ENCODE measurements around the gene RAD54L. TPM values are rescaled to one million over a fixed set of nuclear protein-coding genes. Genes with fewer than 3 reads are reported as not detected.

Gene RAD54L
- total RNA-seq, 1 experiment from 2014 or later, result 25.2 TPM

GRCh38 chr1:46206399-46206798, 41.2 kb upstream of the RAD54L start:
- CTCF ChIA-PET, result interaction anchor here (0.9 kb wide), 1 partner anchor 25 kb away, joined by 3 read pairs; no protein-coding TSS in a partner anchor
- no peak for TF ChIP-seq CTCF (IDR thresholded peaks at IDR 0.05; ENCODE audit: unreplicated experiment)
- H3K27me3 Mint-ChIP-seq (ENCODE audit: unreplicated experiment), result peaks cover 21% of the 10 kb centered on the region
- intact Hi-C loops (cut with micrococcal nuclease; ENCODE audit: unreplicated experiment), result no loop called here
- no TSS peak for BruUV-seq (replicated peaks)
- no peak for DNase-seq
- H3K4me3 Mint-ChIP-seq (ENCODE audit: low read depth, unreplicated experiment), result no peak overlapping the region
- H3K36me3 Mint-ChIP-seq (ENCODE audit: insufficient read depth, unreplicated experiment), result no peaks in the 10 kb centered on the region
- peaks cover 18% of the 10 kb centered on the region for H3K4me1 Mint-ChIP-seq (ENCODE audit: low read depth, unreplicated experiment)
- H3K9me3 Mint-ChIP-seq (ENCODE audit: low read depth, unreplicated experiment), result no peaks in the 10 kb centered on the region
- H3K27ac Mint-ChIP-seq (ENCODE audit: unreplicated experiment), result no peak overlapping the region

GRCh38 chr1:46210561-46210960, 37.0 kb upstream of the RAD54L start:
- Mint-ChIP-seq H3K27me3 (ENCODE audit: unreplicated experiment) (no peaks in the 10 kb centered on the region), H3K4me1 (ENCODE audit: low read depth, unreplicated experiment) (peaks cover 10% of the 10 kb centered on the region), H3K36me3 (ENCODE audit: insufficient read depth, unreplicated experiment) (no peaks in the 10 kb centered on the region), H3K9me3 (ENCODE audit: low read depth, unreplicated experiment) (no peaks in the 10 kb centered on the region), H3K27ac (ENCODE audit: unreplicated experiment) (no peak overlapping the region), H3K4me3 (ENCODE audit: low read depth, unreplicated experiment) (no peak overlapping the region)
- CTCF ChIA-PET, result no interaction called here
- no peak for TF ChIP-seq CTCF (IDR thresholded peaks at IDR 0.05; ENCODE audit: unreplicated experiment)
- BruUV-seq (replicated peaks), result no TSS peak
- intact Hi-C loops (cut with micrococcal nuclease; ENCODE audit: unreplicated experiment), result no loop called here
- DNase-seq, result no peak

- no peak for TF ChIP-seq CTCF (IDR thresholded peaks at IDR 0.05; ENCODE audit: unreplicated experiment)
- H3K4me1 Mint-ChIP-seq (ENCODE audit: low read depth, unreplicated experiment), result peaks cover 10% of the 10 kb centered on the region
- intact Hi-C loops (cut with micrococcal nuclease; ENCODE audit: unreplicated experiment), result no loop called here
- CTCF ChIA-PET, result no interaction called here
- H3K27ac Mint-ChIP-seq (ENCODE audit: unreplicated experiment), result no peak overlapping the region
- H3K4me3 Mint-ChIP-seq (ENCODE audit: low read depth, unreplicated experiment), result no peak overlapping the region
- BruUV-seq (replicated peaks), result no TSS peak
- no peaks in the 10 kb centered on the region for H3K27me3 Mint-ChIP-seq (ENCODE audit: unreplicated experiment)
- DNase-seq, result no peak
- no peaks in the 10 kb centered on the region for H3K9me3 Mint-ChIP-seq (ENCODE audit: low read depth, unreplicated experiment)
- H3K36me3 Mint-ChIP-seq (ENCODE audit: insufficient read depth, unreplicated experiment), result no peaks in the 10 kb centered on the region
Measured at GRCh38 chr1:46211051-46211450, 36.5 kb upstream of the RAD54L start.

GRCh38 chr1:46215504-46215903, 32.1 kb upstream of the RAD54L start:
- no peak for TF ChIP-seq CTCF (IDR thresholded peaks at IDR 0.05; ENCODE audit: unreplicated experiment)
- DNase-seq, result no peak
- Mint-ChIP-seq H3K4me1 (ENCODE audit: low read depth, unreplicated experiment) (peaks cover 7% of the 10 kb centered on the region), H3K4me3 (ENCODE audit: low read depth, unreplicated experiment) (no peak overlapping the region), H3K9me3 (ENCODE audit: low read depth, unreplicated experiment) (no peaks in the 10 kb centered on the region), H3K27ac (ENCODE audit: unreplicated experiment) (no peak overlapping the region), H3K36me3 (ENCODE audit: insufficient read depth, unreplicated experiment) (no peaks in the 10 kb centered on the region), H3K27me3 (ENCODE audit: unreplicated experiment) (peaks cover 13% of the 10 kb centered on the region)
- CTCF ChIA-PET, result no interaction called here
- no TSS peak for BruUV-seq (replicated peaks)
- intact Hi-C loops (cut with micrococcal nuclease; ENCODE audit: unreplicated experiment), result no loop called here

All from Calu3 (cell line).